GM19239 (cell line): ENCODE measurements around the gene HSP90AB1.

Experiments
- DNase-seq: peaks from one replicate; pipeline ENCODE4 v3.0.0; 2011; ENCODE audit warnings: low spot score; ENCODE audit not compliant: insufficient read length
- FAIRE-seq: peaks from 2 replicates; lab custom pipeline; 2011; peaks lifted over from hg19 to GRCh38; lab: Jason Lieb, UNC

Gene HSP90AB1

GRCh38 chr6:44265007-44265721 lies 18.3 kb downstream of the HSP90AB1 start, which contains the start of gene NFKBIE:
NFKBIE (minus strand) TSS chr6:44265551; CDS start chr6:44265346, 205 bp downstream.
- FAIRE-seq, result peak; percentile 73
- peak; percentile 76 for DNase-seq

- FAIRE-seq (no peak), DNase-seq (no peak)
These were observed 18.9 kb downstream of the HSP90AB1 start for GRCh38 chr6:44265722-44266233.

DNA sequence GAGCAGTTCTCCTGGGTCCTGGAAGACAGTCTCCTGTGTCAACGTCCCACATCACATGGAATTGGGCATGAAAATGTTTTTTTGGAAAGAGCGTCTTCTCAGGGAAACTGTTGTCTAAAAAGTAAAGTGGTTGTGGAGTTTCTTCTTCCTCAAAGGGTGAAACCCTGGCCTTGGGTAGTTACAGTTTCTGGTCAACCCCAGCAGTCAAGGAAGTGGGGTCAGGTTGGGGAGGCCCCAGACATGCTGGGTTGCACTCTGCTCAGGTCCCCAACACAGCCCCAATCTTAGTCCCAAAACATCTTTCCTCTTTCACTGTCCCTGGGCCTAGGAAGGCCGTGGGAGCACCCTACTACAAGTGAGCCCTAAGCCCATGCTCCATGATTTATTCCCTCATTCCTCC lies 19.4 kb downstream of the HSP90AB1 start:
- FAIRE-seq (peak; percentile 92), DNase-seq (peak; percentile 81)

- FAIRE-seq (no peak), DNase-seq (no peak)
These were observed 20.4 kb downstream of the HSP90AB1 start for GRCh38 chr6:44267252-44267651.

DNA sequence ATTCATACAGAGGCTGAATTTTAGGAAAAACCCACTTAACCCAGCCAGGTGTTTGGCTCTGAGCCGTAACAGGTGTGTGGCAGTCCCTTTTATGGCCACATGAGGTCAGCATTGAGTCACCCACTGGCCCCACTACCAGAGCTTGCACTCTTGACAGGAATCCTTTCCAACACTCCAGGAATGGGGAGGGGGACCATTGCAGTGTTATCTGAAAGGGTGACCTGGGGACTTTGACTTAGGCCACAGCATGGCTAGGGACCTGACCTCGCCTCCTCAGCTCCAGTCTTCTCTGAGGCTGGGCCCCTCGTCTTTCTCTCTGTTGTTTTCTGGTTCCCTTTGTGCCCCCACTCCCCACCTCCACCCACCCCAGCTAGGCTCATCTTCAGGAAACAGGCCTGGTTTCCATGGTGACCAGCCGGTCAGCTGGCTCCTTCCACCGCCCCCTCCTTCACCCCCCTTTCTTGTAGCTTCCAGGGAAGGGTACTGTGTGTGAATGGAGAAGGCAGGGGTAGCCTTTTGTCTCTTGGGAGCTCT lies 21.3 kb downstream of the HSP90AB1 start:
- FAIRE-seq (peak; percentile 91), DNase-seq (no peak)

GRCh38 chr6:44269178-44269920 lies 22.4 kb downstream of the HSP90AB1 start:
- DNase-seq, result no peak
- no peak for FAIRE-seq

DNA sequence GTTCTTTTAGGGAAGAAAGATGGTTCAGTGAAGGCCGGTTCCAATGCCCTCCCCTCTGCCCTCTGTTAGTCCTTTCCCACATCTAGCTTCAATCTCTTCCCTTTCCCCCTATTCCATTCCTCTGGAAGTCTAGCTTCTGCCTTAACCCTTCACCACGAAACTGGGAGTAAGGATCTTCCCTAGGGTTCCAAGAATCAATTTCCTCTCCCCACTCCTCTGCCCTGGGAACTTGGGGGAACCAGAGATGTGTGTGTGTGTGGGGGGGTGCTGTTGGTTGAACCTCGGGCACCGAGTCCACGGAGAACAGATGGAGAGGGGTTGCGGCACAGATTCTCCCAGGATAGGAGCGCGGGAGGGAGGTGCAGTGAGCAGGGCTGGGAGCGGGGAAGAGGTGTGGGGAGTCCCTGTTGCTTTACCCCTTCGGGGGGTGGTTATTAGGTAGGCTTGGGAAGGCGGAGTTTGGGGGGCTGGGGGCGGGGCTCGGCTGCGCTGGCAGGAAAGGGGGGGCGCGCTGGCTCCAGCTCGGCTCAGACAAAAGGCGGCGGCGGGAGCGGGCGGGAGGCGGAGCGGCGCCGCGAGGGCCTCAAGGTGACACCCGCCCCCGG lies 23.1 kb downstream of the HSP90AB1 start, which contains the start of gene TMEM151B:
Gene TMEM151B, plus strand, starts transcription at position 530 of the 605 bp plus-strand sequence. CDS start 293 bp downstream, outside the sequence.
- DNase-seq (no peak), FAIRE-seq (no peak)

- DNase-seq (no peak), FAIRE-seq (no peak)
These were observed 23.9 kb downstream of the HSP90AB1 start for GRCh38 chr6:44270526-44271405.

DNA sequence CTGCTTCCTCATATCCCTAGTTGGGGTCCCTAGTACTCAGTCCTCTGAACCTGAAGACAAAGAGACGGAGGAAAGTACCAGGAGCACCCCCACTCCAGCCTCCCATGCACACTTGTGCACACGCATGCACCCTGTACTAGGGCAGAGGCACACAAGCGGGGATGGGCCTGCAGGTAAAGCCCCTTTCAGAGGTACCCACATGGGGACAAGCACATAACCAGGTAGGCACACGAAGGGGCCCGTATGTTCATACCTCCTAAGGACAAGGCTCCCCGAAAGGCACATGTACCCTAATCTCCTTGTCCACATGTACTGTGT lies 24.5 kb downstream of the HSP90AB1 start:
- no peak for FAIRE-seq
- DNase-seq, result no peak

DNA sequence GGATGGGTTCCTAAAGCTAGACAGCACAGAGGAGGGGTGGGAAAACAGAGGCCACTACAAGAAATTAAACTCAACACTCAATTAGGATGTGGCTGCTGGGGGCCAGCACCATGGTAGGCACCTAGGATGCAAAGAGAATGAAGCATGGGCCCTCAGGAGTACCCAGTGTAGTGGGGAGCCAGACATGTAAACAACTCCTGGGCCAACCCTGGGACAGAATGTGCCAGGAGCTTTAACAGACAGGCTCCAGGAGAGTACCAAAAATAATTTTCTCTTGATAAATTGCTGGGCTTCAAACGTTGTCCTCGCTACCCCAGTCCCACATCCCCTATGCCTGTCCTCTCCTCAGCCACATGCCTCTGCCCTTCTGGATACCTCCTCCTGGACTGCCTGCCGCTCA lies 25.0 kb downstream of the HSP90AB1 start:
- DNase-seq, result no peak

DNA sequence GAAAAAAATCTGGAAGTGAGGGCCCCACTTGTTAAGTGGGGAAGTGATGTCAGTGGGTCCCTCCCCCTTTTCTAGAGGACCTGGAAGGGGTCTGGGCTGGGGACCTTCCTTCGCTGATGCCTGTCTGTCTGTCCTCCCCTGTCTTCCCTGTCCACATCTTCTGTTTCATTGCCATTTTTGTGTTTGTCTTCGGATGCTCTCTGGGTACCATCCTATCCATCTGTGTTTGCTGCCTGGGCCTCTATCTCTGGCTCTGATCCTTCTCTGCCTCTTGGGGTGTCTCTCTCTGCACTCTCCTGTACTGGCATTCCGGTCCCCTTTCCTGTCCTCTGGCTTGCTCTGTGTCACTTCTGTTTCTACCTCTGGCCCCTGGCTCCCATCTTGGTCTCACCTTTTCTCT lies 25.6 kb downstream of the HSP90AB1 start:
- DNase-seq (no peak), FAIRE-seq (no peak)

More for the DNA sequence above, 25.0 kb downstream of the HSP90AB1 start:
- FAIRE-seq, result no peak

DNA sequence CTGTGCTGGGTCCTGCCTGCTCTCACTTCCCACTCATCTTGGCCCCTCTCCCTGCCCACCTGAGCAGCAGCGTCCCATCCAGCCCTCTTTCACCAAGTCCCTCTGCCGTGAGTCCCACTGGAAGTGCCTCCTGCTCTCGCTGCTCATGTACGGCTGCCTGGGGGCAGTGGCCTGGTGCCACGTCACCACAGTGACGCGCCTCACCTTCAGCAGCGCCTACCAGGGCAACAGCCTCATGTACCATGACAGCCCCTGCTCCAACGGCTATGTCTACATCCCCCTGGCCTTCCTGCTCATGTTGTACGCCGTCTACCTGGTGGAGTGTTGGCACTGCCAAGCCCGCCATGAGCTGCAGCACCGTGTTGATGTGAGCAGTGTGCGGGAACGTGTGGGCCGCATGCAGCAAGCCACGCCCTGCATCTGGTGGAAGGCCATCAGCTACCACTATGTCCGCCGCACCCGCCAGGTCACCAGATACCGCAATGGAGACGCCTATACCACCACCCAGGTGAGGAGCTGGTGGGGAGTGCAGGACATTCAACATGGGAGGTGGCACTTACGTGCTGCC lies 26.2 kb downstream of the HSP90AB1 start:
- FAIRE-seq, result no peak
- DNase-seq, result no peak

DNA sequence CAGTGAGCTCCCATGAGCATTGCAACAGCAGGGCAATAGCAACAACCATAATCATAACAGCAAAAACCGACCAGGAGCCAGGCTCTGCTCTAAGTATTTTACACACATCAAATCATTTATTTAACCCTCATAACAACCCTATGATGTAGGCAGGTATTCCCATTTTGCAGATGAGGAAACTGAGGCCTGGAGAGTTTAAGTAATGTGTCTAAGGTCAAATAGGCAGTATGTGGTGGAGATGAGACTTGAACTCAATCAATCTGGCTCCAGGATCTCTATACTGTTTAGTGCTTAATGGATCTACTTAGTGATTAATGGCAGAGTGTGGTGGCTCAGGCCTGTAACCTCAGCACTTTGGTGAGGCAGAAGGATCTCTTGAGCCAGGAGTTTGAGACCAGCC lies 26.7 kb downstream of the HSP90AB1 start:
- DNase-seq (no peak), FAIRE-seq (no peak)

DNA sequence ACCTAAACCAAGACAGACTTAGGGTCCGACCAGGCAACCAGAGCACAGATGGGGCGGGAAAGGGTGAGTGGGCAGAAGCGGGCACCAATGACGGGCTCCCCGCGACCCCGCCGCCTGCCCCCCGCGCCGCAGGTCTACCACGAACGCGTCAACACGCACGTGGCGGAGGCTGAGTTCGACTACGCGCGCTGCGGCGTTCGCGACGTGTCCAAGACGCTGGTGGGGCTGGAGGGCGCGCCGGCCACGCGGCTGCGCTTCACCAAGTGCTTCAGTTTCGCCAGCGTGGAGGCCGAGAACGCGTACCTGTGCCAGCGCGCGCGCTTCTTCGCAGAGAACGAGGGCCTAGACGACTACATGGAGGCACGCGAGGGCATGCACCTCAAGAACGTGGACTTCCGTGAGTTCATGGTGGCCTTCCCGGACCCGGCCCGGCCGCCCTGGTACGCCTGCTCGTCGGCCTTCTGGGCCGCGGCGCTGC lies 28.4 kb downstream of the HSP90AB1 start:
- FAIRE-seq, result no peak

GRCh38 chr6:44275749-44276648 lies 29.1 kb downstream of the HSP90AB1 start:
- DNase-seq (no peak), FAIRE-seq (no peak)

More for the DNA sequence above, 28.4 kb downstream of the HSP90AB1 start:
- DNase-seq, result no peak

GRCh38 chr6:44276667-44277640 lies 30.1 kb downstream of the HSP90AB1 start:
- FAIRE-seq, result no peak
- no peak for DNase-seq

GRCh38 chr6:44277763-44278162 lies 30.9 kb downstream of the HSP90AB1 start:
- FAIRE-seq (no peak), DNase-seq (no peak)
